Activated CD4-positive, alpha-beta T cell treated with anti-CD3 and anti-CD28 coated beads for 1 hour (primary cell): ENCODE data around the gene UBE4A.

Experiments
- DNase-seq: peaks from one replicate; pipeline ENCODE4 v3.0.0-alpha.2; 2020

The UBE4A gene

GRCh38 chr11:118441770-118442275 is 82.4 kb downstream of the UBE4A start:
- DNase-seq = no peak

DNA sequence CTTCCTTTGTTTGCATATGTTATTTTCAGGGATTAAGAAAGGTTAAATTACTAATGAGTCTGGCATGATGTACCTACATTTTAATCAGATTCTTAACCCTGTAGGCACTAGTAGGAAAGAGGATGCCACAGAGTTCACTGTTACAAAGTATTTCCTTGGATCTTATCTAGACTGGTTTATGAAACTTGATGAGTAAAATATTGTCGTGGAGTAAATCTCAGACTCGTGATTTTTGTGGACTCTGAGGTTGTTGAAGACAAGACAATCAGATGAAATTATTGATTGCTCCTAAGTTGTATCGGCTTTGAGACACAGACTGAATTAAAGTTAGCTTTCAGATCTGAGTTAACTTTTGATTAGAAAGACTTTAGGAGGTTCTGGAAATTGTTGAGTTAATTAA is 82.9 kb downstream of the UBE4A start:
- no peak for DNase-seq

DNA sequence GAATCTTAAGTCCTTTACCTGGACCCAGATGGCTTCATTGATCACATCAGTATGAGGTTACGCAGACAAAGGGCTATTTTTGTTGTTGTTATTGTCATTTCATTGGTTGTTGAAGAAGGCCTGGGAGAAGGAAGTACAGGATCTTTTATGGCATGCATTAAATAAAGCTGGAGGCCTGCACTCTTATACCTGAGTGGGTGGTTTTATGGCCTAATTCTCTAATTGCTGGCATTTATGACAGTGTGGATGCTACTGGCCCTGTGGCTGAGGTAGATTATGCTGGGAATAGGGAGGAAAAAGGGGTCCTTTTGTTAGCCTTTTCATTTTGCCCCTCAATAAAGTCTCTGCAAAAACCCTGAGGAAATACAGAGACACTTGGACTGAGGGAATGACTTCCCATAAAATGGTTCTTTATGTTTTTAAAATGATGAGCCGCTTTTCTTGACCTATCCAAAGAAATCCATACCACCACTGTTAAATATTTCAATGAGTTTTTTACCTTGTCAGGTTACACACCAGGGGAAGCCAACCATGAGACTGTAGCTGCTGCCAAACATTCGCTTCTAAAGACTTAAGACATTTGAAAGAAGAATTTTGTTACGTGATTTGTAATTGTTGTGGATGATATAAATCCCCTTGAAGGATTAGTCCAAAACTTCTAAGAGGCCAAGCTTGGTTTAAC is 83.6 kb downstream of the UBE4A start:
- DNase-seq = no peak

- DNase-seq = no peak
Measured at GRCh38 chr11:118443590-118444218, 84.3 kb downstream of the UBE4A start.

GRCh38 chr11:118447423-118447822 is 88.0 kb downstream of the UBE4A start:
- no peak for DNase-seq

GRCh38 chr11:118448294-118448693 is 88.9 kb downstream of the UBE4A start:
- no peak for DNase-seq
